GM21390 (cell line): ENCODE results near the gene CHCHD5.
"Not testable (repeated sequence)": the region's sequence is repeated elsewhere in the genome, so short reads cannot be mapped to it uniquely, and the experiment has no call there.

Experiments
- ATAC-seq: cut with Tn5 transposase; IDR thresholded peaks from one replicate; pipeline ENCODE4 v1.9.1; 2021; ENCODE audit not compliant: unreplicated experiment

The CHCHD5 gene

GRCh38 chr2:112584134-112584890, at the start of gene CHCHD5:
TSS of gene CHCHD5 (plus strand) at chr2:112584609. CDS start at chr2:112584648, 39 bp downstream.
- ATAC-seq, result peak; percentile 87

- no peak for ATAC-seq
Observed at GRCh38 chr2:112534826-112535225, 49.6 kb upstream of the CHCHD5 start.

GRCh38 chr2:112536665-112537064, 47.7 kb upstream of the CHCHD5 start:
- ATAC-seq, result not testable (repeated sequence)

- no peak for ATAC-seq
Observed at GRCh38 chr2:112539306-112539705, 45.1 kb upstream of the CHCHD5 start.

- no peak for ATAC-seq
Observed at GRCh38 chr2:112540906-112541305, 43.5 kb upstream of the CHCHD5 start.

GRCh38 chr2:112541315-112542122, 42.9 kb upstream of the CHCHD5 start:
- ATAC-seq, result peak; percentile 56

GRCh38 chr2:112542123-112542983, 42.1 kb upstream of the CHCHD5 start, which contains the start of gene POLR1B:
TSS of gene POLR1B (plus strand) at chr2:112542465. CDS start at chr2:112542495, 30 bp downstream.
- peak; percentile 76 for ATAC-seq

- ATAC-seq, result peak; percentile 8
Observed at GRCh38 chr2:112542984-112543661, 41.3 kb upstream of the CHCHD5 start.

GRCh38 chr2:112547333-112547732, 37.1 kb upstream of the CHCHD5 start:
- ATAC-seq, result no peak

- ATAC-seq, result no peak
Observed at GRCh38 chr2:112548980-112549379, 35.4 kb upstream of the CHCHD5 start.

GRCh38 chr2:112566104-112566503, 18.3 kb upstream of the CHCHD5 start:
- no peak for ATAC-seq

GRCh38 chr2:112566508-112566907, 17.9 kb upstream of the CHCHD5 start:
- not testable (repeated sequence) for ATAC-seq

GRCh38 chr2:112572005-112572404, 12.4 kb upstream of the CHCHD5 start:
- no peak for ATAC-seq

- ATAC-seq, result no peak
Observed at GRCh38 chr2:112577756-112578155, 6.7 kb upstream of the CHCHD5 start.

GRCh38 chr2:112579241-112579640, 5.2 kb upstream of the CHCHD5 start:
- ATAC-seq, result no peak

GRCh38 chr2:112580084-112580483, 4.3 kb upstream of the CHCHD5 start:
- no peak for ATAC-seq

- no peak for ATAC-seq
Observed at GRCh38 chr2:112582314-112582746, 2.1 kb upstream of the CHCHD5 start.

GRCh38 chr2:112583497-112584133, 794 bp upstream of the CHCHD5 start:
- no peak for ATAC-seq

GRCh38 chr2:112584891-112585250, 462 bp downstream of the CHCHD5 start:
- ATAC-seq, result no peak

GRCh38 chr2:112585400-112585799, 991 bp downstream of the CHCHD5 start:
- ATAC-seq, result no peak
